Measurements from ENCODE around the gene TBCA. TPM values are rescaled to one million over a fixed set of nuclear protein-coding genes. Genes with fewer than 3 reads are reported as not detected.
A peak's percentile ranks its signal among the peaks of the same experiment; 100 is the strongest.

The TBCA gene
- total and polyA plus RNA-seq, 2 of the 13 experiments (the other 11 are each of a cell fraction or from before 2014, with no cell fraction given), result 93.8 to 309 TPM

DNA sequence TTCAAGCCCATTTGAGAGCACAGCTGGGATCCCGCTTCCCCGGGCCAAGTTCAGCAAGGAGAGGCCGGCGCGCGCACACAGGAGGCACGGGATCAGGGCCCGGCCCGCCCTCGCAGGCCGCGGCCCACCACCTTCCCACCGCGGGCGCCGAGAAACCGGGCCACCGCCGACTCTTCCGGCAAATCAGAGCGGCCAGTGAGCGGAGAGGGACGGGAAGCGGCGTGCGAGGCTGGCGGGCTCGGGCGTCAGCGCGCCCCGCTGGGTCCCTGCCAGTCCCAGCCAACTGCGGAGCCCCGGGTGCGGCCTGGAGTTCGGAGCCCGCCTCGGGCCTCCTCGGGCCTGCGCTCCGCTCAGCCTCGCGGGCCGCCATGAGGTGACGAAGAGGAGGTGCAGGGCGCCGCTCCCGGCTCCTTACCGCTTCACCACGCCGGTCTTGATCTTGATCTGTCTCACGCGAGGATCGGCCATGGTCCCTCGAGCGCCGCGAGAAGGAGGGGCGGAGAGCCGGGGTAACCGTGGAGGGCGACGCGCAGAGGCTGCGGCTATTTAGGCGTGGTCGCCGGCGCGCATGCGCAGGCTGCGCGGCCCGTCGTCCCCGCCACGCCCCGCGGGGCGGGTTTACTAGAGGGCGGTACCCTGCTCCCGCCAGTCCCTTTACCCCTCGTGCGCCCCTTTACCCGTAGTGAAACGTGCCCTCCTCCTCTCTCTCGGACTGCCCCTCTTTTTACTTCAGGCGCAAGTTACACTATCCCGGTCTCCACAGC lies at the start of gene TBCA (continued):
- TF ChIP-seq KLF9 (CRISPR knock-in tag; IDR thresholded peaks at IDR 0.05; ENCODE audit: low read depth) (no peak), HMG20B (CRISPR knock-in tag; conservative IDR thresholded peaks at IDR 0.05) (no peak), ZNF775 (CRISPR knock-in tag; IDR thresholded peaks at IDR 0.05; ENCODE audit: borderline replicate concordance) (no peak), KAT8 (CRISPR knock-in tag; IDR thresholded peaks at IDR 0.05) (peak; percentile 45), ZNF383 (CRISPR knock-in tag; IDR thresholded peaks at IDR 0.05; ENCODE audit: borderline replicate concordance) (no peak), SRF (IDR thresholded peaks at IDR 0.05; ENCODE audit: low read depth, low read length) (no peak), SNAI1 (CRISPR knock-in tag; IDR thresholded peaks at IDR 0.05; ENCODE audit: borderline replicate concordance) (no peak), ZNF720 (CRISPR knock-in tag; IDR thresholded peaks at IDR 0.05) (no peak)
- TF ChIP-seq, protein P1, sequence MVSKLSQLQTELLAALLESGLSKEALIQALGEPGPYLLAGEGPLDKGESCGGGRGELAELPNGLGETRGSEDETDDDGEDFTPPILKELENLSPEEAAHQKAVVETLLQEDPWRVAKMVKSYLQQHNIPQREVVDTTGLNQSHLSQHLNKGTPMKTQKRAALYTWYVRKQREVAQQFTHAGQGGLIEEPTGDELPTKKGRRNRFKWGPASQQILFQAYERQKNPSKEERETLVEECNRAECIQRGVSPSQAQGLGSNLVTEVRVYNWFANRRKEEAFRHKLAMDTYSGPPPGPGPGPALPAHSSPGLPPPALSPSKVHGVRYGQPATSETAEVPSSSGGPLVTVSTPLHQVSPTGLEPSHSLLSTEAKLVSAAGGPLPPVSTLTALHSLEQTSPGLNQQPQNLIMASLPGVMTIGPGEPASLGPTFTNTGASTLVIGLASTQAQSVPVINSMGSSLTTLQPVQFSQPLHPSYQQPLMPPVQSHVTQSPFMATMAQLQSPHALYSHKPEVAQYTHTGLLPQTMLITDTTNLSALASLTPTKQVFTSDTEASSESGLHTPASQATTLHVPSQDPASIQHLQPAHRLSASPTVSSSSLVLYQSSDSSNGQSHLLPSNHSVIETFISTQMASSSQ (IDR thresholded peaks at IDR 0.05; ENCODE audit: low read depth), result no peak
- TF ChIP-seq, protein P1 (CRISPR knock-in tag; IDR thresholded peaks at IDR 0.05; ENCODE audit: borderline replicate concordance), result 0 out of 2 replicates have a peak, but pooled peaks have one; percentile 30
- TF ChIP-seq, protein P2, sequence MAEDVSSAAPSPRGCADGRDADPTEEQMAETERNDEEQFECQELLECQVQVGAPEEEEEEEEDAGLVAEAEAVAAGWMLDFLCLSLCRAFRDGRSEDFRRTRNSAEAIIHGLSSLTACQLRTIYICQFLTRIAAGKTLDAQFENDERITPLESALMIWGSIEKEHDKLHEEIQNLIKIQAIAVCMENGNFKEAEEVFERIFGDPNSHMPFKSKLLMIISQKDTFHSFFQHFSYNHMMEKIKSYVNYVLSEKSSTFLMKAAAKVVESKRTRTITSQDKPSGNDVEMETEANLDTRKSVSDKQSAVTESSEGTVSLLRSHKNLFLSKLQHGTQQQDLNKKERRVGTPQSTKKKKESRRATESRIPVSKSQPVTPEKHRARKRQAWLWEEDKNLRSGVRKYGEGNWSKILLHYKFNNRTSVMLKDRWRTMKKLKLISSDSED (CRISPR knock-in tag; IDR thresholded peaks at IDR 0.05), result 0 out of 2 replicates have a peak, but pooled peaks have one; percentile 21
- TF ChIP-seq, protein P3, sequence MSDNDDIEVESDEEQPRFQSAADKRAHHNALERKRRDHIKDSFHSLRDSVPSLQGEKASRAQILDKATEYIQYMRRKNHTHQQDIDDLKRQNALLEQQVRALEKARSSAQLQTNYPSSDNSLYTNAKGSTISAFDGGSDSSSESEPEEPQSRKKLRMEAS (IDR thresholded peaks at IDR 0.05), result peak; percentile 79
- TF ChIP-seq, protein P4, sequence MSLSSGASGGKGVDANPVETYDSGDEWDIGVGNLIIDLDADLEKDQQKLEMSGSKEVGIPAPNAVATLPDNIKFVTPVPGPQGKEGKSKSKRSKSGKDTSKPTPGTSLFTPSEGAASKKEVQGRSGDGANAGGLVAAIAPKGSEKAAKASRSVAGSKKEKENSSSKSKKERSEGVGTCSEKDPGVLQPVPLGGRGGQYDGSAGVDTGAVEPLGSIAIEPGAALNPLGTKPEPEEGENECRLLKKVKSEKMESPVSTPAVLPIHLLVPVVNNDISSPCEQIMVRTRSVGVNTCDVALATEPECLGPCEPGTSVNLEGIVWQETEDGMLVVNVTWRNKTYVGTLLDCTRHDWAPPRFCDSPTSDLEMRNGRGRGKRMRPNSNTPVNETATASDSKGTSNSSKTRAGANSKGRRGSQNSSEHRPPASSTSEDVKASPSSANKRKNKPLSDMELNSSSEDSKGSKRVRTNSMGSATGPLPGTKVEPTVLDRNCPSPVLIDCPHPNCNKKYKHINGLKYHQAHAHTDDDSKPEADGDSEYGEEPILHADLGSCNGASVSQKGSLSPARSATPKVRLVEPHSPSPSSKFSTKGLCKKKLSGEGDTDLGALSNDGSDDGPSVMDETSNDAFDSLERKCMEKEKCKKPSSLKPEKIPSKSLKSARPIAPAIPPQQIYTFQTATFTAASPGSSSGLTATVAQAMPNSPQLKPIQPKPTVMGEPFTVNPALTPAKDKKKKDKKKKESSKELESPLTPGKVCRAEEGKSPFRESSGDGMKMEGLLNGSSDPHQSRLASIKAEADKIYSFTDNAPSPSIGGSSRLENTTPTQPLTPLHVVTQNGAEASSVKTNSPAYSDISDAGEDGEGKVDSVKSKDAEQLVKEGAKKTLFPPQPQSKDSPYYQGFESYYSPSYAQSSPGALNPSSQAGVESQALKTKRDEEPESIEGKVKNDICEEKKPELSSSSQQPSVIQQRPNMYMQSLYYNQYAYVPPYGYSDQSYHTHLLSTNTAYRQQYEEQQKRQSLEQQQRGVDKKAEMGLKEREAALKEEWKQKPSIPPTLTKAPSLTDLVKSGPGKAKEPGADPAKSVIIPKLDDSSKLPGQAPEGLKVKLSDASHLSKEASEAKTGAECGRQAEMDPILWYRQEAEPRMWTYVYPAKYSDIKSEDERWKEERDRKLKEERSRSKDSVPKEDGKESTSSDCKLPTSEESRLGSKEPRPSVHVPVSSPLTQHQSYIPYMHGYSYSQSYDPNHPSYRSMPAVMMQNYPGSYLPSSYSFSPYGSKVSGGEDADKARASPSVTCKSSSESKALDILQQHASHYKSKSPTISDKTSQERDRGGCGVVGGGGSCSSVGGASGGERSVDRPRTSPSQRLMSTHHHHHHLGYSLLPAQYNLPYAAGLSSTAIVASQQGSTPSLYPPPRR (CRISPR knock-in tag; IDR thresholded peaks at IDR 0.05; ENCODE audit: borderline replicate concordance), result no peak
- TF ChIP-seq, protein P5, sequence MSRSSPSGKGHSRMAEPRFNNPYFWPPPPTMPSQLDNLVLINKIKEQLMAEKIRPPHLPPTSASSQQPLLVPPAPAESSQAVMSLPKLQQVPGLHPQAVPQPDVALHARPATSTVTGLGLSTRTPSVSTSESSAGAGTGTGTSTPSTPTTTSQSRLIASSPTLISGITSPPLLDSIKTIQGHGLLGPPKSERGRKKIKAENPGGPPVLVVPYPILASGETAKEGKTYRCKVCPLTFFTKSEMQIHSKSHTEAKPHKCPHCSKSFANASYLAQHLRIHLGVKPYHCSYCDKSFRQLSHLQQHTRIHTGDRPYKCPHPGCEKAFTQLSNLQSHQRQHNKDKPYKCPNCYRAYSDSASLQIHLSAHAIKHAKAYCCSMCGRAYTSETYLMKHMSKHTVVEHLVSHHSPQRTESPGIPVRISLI (CRISPR knock-in tag; IDR thresholded peaks at IDR 0.05; ENCODE audit: borderline replicate concordance), result peak; percentile 26; the same call in 1 of the 2 replicates
- TF ChIP-seq, protein P6, sequence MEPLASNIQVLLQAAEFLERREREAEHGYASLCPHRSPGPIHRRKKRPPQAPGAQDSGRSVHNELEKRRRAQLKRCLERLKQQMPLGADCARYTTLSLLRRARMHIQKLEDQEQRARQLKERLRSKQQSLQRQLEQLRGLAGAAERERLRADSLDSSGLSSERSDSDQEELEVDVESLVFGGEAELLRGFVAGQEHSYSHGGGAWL (CRISPR knock-in tag; IDR thresholded peaks at IDR 0.05), result peak; percentile 83

Measured in HepG2 (cell line).